H1 (cell line): ENCODE results near the gene CKMT1B. TPM values are rescaled to one million over a fixed set of nuclear protein-coding genes. Genes with fewer than 3 reads are reported as not detected.

ENCODE experiments used
- CTCF ChIA-PET: fragments of 300-600 bp; sonication (Branson Sonifier 250); formaldehyde crosslinking; loops from one replicate; lab custom pipeline; 2021; ENCODE audit not compliant: partially characterized antibody; lab: Charles Lee
- POLR2A ChIA-PET: fragments of 300-600 bp; sonication (Branson Sonifier 250); formaldehyde crosslinking; loops from one replicate; lab custom pipeline; 2021; ENCODE audit warnings: inconsistent platforms; ENCODE audit not compliant: partially characterized antibody; lab: Charles Lee
- DNase-seq, 2 experiments: peaks; one replicate each; pipeline versions ENCODE4 v3.0.0 to v3.0.0-alpha.2; 2010 to 2022; ENCODE audit warnings: low spot score in 2 of 2, low read depth in 1 of 2, mixed read lengths in 1 of 2
- FAIRE-seq: peaks from 2 replicates; lab custom pipeline; 2011; peaks lifted over from hg19 to GRCh38; lab: Jason Lieb, UNC
- H2AFZ ChIP-seq: 2 replicates; pipeline ENCODE4 v1.8.1; 2012; ENCODE audit warnings: low read length, inconsistent platforms
- H2AK5ac ChIP-seq: 2 replicates; pipeline ENCODE4 v1.6.1; 2013; ENCODE audit warnings: low read depth, low read length
- H2BK120ac ChIP-seq: replicated peaks from 2 replicates; pipeline ENCODE3; 2013; ENCODE audit warnings: low read depth, low read length, inconsistent platforms
- H2BK12ac ChIP-seq: 2 replicates; pipeline ENCODE4 v1.6.1; 2013; ENCODE audit warnings: low read depth, low read length
- H2BK15ac ChIP-seq: 2 replicates; pipeline ENCODE4 v1.6.1; 2013; ENCODE audit warnings: low read length
- H2BK20ac ChIP-seq: 2 replicates; pipeline ENCODE4 v1.6.1; 2013; ENCODE audit warnings: low read length
- H2BK5ac ChIP-seq: 2 replicates; pipeline ENCODE4 v1.6.1; 2013; ENCODE audit warnings: low read depth, low read length
- H3K14ac ChIP-seq: 2 replicates; pipeline ENCODE4 v1.6.1; 2013; ENCODE audit warnings: inconsistent platforms; ENCODE audit not compliant: insufficient read length
- H3K18ac ChIP-seq: 2 replicates; pipeline ENCODE4 v1.6.1; 2013; ENCODE audit warnings: low read length; ENCODE audit errors: extremely low read depth
- H3K23ac ChIP-seq: 2 replicates; pipeline ENCODE4 v1.6.1; 2013; ENCODE audit warnings: inconsistent platforms; ENCODE audit not compliant: insufficient read length
- H3K23me2 ChIP-seq: 2 replicates; pipeline ENCODE4 v1.6.1; 2013; ENCODE audit warnings: low read depth, low read length
- H3K27ac ChIP-seq: 2 replicates; pipeline ENCODE4 v1.6.1; 2011; ENCODE audit warnings: low read depth, low read length, inconsistent platforms
- H3K27me3 ChIP-seq, 4 experiments: replicated peaks in 1 of 4; 1 replicate in 1 of 4; 2 replicates in 3 of 4; pipeline versions ENCODE4 v1.6.1 to v1.8.1; 2011 to 2013; ENCODE audit warnings: low read length in 3 of 4, mild to moderate bottlenecking in 3 of 4, inconsistent platforms in 2 of 4, mixed read lengths in 2 of 4, moderate library complexity in 1 of 4; ENCODE audit not compliant: control insufficient read depth in 3 of 4, insufficient read depth in 3 of 4; ENCODE audit errors: extremely low read depth in 1 of 4
- H3K36me3 ChIP-seq, 4 experiments: 2 replicates each; pipeline versions ENCODE4 v1.6.1 to v1.8.1; 2011 to 2013; ENCODE audit warnings: mild to moderate bottlenecking in 4 of 4, low read length in 3 of 4, moderate library complexity in 2 of 4, control low read depth in 1 of 4, inconsistent platforms in 1 of 4; ENCODE audit not compliant: insufficient read depth in 4 of 4, control insufficient read depth in 2 of 4
- H3K4ac ChIP-seq: replicated peaks from 2 replicates; pipeline ENCODE3; 2013; ENCODE audit warnings: low read length, low read depth, mixed read lengths, inconsistent platforms; ENCODE audit not compliant: insufficient read length
- H3K4me1 ChIP-seq, 4 experiments: replicated peaks in 1 of 4; 1 replicate in 1 of 4; 2 replicates in 3 of 4; pipeline versions ENCODE4 v1.6.1 to v1.8.1; 2011 to 2013; ENCODE audit warnings: low read length in 3 of 4, inconsistent platforms in 2 of 4, mixed read lengths in 1 of 4; ENCODE audit not compliant: insufficient read depth in 4 of 4, control insufficient read depth in 3 of 4
- H3K4me2 ChIP-seq, 2 experiments: 2 replicates each; pipeline versions ENCODE4 v1.6.1 to v1.8.1; 2011 to 2013; ENCODE audit warnings: low read depth in 2 of 2, low read length in 2 of 2, control low read depth in 1 of 2, inconsistent platforms in 1 of 2, mild to moderate bottlenecking in 1 of 2; ENCODE audit not compliant: insufficient read depth in 1 of 2
- H3K4me3 ChIP-seq, 4 experiments: fragments of 200-600, 300-600 bp in 1 of 4; sonication (generic), shearing (Covaris generic), sonication (Bioruptor Twin) in 1 of 4; 2 replicates each; pipeline versions ENCODE4 v1.5.1 to v1.8.1; 2011 to 2016; ENCODE audit warnings: low read length in 4 of 4, low read depth in 3 of 4, control low read depth in 2 of 4, inconsistent platforms in 2 of 4, mild to moderate bottlenecking in 2 of 4, mixed read lengths in 1 of 4, moderate library complexity in 1 of 4; ENCODE audit not compliant: insufficient read depth in 2 of 4; ENCODE audit errors: extremely low read depth in 1 of 4
- H3K56ac ChIP-seq: replicated peaks from 2 replicates; pipeline ENCODE3; 2013; ENCODE audit warnings: low read depth, mild to moderate bottlenecking, mixed read lengths, low read length, inconsistent platforms; ENCODE audit not compliant: insufficient read length
- H3K79me1 ChIP-seq: 2 replicates; pipeline ENCODE4 v1.6.1; 2013; ENCODE audit warnings: low read depth, low read length, control low read depth
- H3K79me2 ChIP-seq, 2 experiments: 2 replicates each; pipeline versions ENCODE4 v1.6.1 to v1.8.1; 2012 to 2013; ENCODE audit warnings: low read length in 2 of 2, mild to moderate bottlenecking in 2 of 2, inconsistent platforms in 1 of 2; ENCODE audit not compliant: insufficient read depth in 2 of 2, control insufficient read depth in 1 of 2
- H3K9ac ChIP-seq, 4 experiments: replicated peaks in 1 of 4; 1 replicate in 1 of 4; 2 replicates in 3 of 4; pipeline versions ENCODE4 v1.6.1 to v1.8.1; 2011 to 2013; ENCODE audit warnings: low read depth in 3 of 4, low read length in 3 of 4, control low read depth in 2 of 4, mild to moderate bottlenecking in 2 of 4, moderate library complexity in 2 of 4, inconsistent platforms in 1 of 4; ENCODE audit errors: extremely low read depth in 1 of 4
- H3K9me3 ChIP-seq, 2 experiments: 2 replicates each; pipeline versions ENCODE4 v1.6.1 to v1.8.1; 2012 to 2013; ENCODE audit warnings: mild to moderate bottlenecking in 2 of 2, moderate library complexity in 2 of 2, control low read depth in 1 of 2, inconsistent platforms in 1 of 2, low read depth in 1 of 2, low read length in 1 of 2, mixed read lengths in 1 of 2; ENCODE audit not compliant: insufficient read depth in 2 of 2
- H4K20me1 ChIP-seq, 2 experiments: replicated peaks in 1 of 2; 2 replicates each; pipeline versions ENCODE3 to v1.8.1; 2011 to 2013; ENCODE audit warnings: inconsistent platforms in 2 of 2, low read length in 2 of 2, mild to moderate bottlenecking in 1 of 2; ENCODE audit not compliant: insufficient read depth in 2 of 2, control insufficient read depth in 1 of 2
- H4K5ac ChIP-seq: 2 replicates; pipeline ENCODE4 v1.6.1; 2013; ENCODE audit warnings: low read length, low read depth, mixed read lengths, inconsistent platforms; ENCODE audit not compliant: insufficient read length
- H4K8ac ChIP-seq: 2 replicates; pipeline ENCODE4 v1.8.0; 2013; ENCODE audit warnings: mild to moderate bottlenecking, moderate library complexity, low read length, inconsistent platforms; ENCODE audit not compliant: insufficient read depth; ENCODE audit errors: extremely low read depth
- H4K91ac ChIP-seq: replicated peaks from 2 replicates; pipeline ENCODE3; 2013; ENCODE audit warnings: low read length, mixed read lengths, inconsistent platforms; ENCODE audit not compliant: insufficient read length
- CBX5 ChIP-seq: fragments of 300-800, 300-1000 bp; sonication (generic); IDR thresholded peaks from 2 replicates; pipeline ENCODE4 v1.7.1; 2016; ENCODE audit warnings: antibody characterized with exemption, low read length, low read depth
- EP300 ChIP-seq, 2 experiments: IDR thresholded peaks; 1 replicate in 1 of 2; 2 replicates in 1 of 2; pipeline ENCODE4 v1.6.1; 2011 to 2012; ENCODE audit warnings: low read depth in 2 of 2, low read length in 2 of 2, mild to moderate bottlenecking in 2 of 2, borderline replicate concordance in 1 of 2, inconsistent platforms in 1 of 2, moderate library complexity in 1 of 2
- GABPA ChIP-seq: IDR thresholded peaks from 2 replicates; pipeline ENCODE4 v1.6.1; 2011; ENCODE audit warnings: mild to moderate bottlenecking, low read length, moderate library complexity, borderline replicate concordance; ENCODE audit not compliant: insufficient read depth
- KDM5A ChIP-seq: fragments of 200-600 bp; IDR thresholded peaks from 2 replicates; pipeline ENCODE4 v1.7.1; 2012; ENCODE audit warnings: mild to moderate bottlenecking, low read length, inconsistent platforms, mixed read lengths
- POLR2AphosphoS5 ChIP-seq: IDR thresholded peaks from 2 replicates; pipeline ENCODE4 v1.6.1; 2011; ENCODE audit warnings: low read depth, low read length
- TAF7 ChIP-seq: optimal IDR thresholded peaks from 2 replicates; pipeline ENCODE3; 2011; ENCODE audit warnings: low read depth, mild to moderate bottlenecking, inconsistent platforms, low read length, moderate library complexity, borderline replicate concordance
- WGBS, 2 experiments: shearing (Covaris generic) in 1 of 2; methylation state at CpG; one replicate each; pipeline versions ENCODE4 v1.1.6 to v1.1.7; 2013 to 2015; ENCODE audit warnings: low lambda C conversion rate in 2 of 2, mixed read lengths in 2 of 2, inconsistent platforms in 1 of 2, low coverage in 1 of 2, missing lambda C conversion rate in 1 of 2; ENCODE audit not compliant: insufficient replicate concordance in 2 of 2, insufficient coverage in 1 of 2, insufficient read length in 1 of 2; ENCODE audit errors: extremely low coverage in 1 of 2, missing lambda C conversion rate in 1 of 2; 5-methylcytosine and 5-hydroxymethylcytosine counted together
- polyA plus RNA-seq, 7 experiments: library from polyadenylated mRNA; depleted of rRNA in 3 of 7; stranded (reverse) in 5 of 7; unstranded in 2 of 7; fragments of >200 nt in 5 of 7; fragments of 200-250 nt in 2 of 7; gene quantifications; 1 replicate in 5 of 7; 2 replicates in 1 of 7; 4 replicates in 1 of 7; pipeline versions ENCODE4 v1.2.1 to v1.2.3, GENCODE V29; 2011 to 2013; ENCODE audit warnings: missing spikeins in 2 of 7, mixed read lengths in 2 of 7
- total RNA-seq: library from RNA; stranded (reverse); fragmentation: NEBNext Ultra II Directional; extraction: Animal tissue kit (Norgen Biotek cat#: 25700); gene quantifications from 2 replicates; pipeline ENCODE4 v1.2.1, GENCODE V29; 2021

The CKMT1B gene
- total and polyA plus RNA-seq, 2 of the 8 experiments (the other 6 are each of a cell fraction or from before 2014, with no cell fraction given), result 27.1 to 91.3 TPM

GRCh38 chr15:43552986-43553385 lies 40.8 kb upstream of the CKMT1B start:
- no peak overlapping the region for H2BK5ac ChIP-seq
- H3K23me2 ChIP-seq, result no peaks in the 10 kb centered on the region; the same call in 1 of the 2 replicates
- DNase-seq, result no peak
- no peak for FAIRE-seq
- CTCF ChIA-PET, result interaction anchor here (0.7 to 1.7 kb wide), 2 partner anchors 39 to 267 kb away, joined by 4 to 5 read pairs; no protein-coding TSS in a partner anchor
- no peak overlapping the region for H2BK20ac ChIP-seq
- H2BK12ac ChIP-seq, result no peak overlapping the region
- no peak overlapping the region for H3K56ac ChIP-seq
- no peaks in the 10 kb centered on the region for H3K9me3 ChIP-seq
- H3K14ac ChIP-seq, result no peak overlapping the region
- H4K91ac ChIP-seq, result no peak overlapping the region
- no peak overlapping the region for H2BK15ac ChIP-seq
- POLR2A ChIA-PET, result interaction anchor here (0.7 to 1.3 kb wide), 2 partner anchors 13 to 35 kb away, joined by 3 to 4 read pairs; no protein-coding TSS in a partner anchor
- no peak overlapping the region for H4K8ac ChIP-seq
- H3K4me3 ChIP-seq, result no peak overlapping the region
- no peak overlapping the region for H3K4me2 ChIP-seq
- H4K20me1 ChIP-seq, result no peaks in the 10 kb centered on the region
- no peaks in the 10 kb centered on the region for H3K79me1 ChIP-seq
- H3K23ac ChIP-seq, result no peak overlapping the region
- H3K27me3 ChIP-seq, result no peaks in the 10 kb centered on the region
- H3K4me1 ChIP-seq, result no peaks in the 10 kb centered on the region
- TF ChIP-seq CBX5, result no peak
- no peak for TF ChIP-seq KDM5A
- TF ChIP-seq TAF7, result no peak
- no peak for TF ChIP-seq POLR2AphosphoS5
- TF ChIP-seq EP300 (IDR thresholded peaks at IDR 0.05; ENCODE audit: borderline replicate concordance in 1 of 2, low read depth in 2 of 2, low read length in 2 of 2), result no peak
- TF ChIP-seq GABPA, result no peak
- H2BK120ac ChIP-seq, result no peak overlapping the region
- H2AFZ ChIP-seq, result no peak overlapping the region
- no peak overlapping the region for H3K9ac ChIP-seq
- no peak overlapping the region for H2AK5ac ChIP-seq
- no peaks in the 10 kb centered on the region for H3K79me2 ChIP-seq
- no peaks in the 10 kb centered on the region for H3K36me3 ChIP-seq
- no peak overlapping the region for H3K4ac ChIP-seq
- H3K27ac ChIP-seq, result no peak overlapping the region
- no peak overlapping the region for H4K5ac ChIP-seq
- H3K18ac ChIP-seq, result no peak overlapping the region
- 97% methylated on average over 2 of the region's 2 CpGs; no CpG with 5 or more reads in 1 of the 2 experiments for WGBS, 2 experiments
